Measurements from ENCODE around the gene HSD3B7. TPM values are rescaled to one million over a fixed set of nuclear protein-coding genes. Genes with fewer than 3 reads are reported as not detected.

Gene HSD3B7
- total RNA-seq, 2 experiments from 2014 or later = 2.4 to 3.3 TPM

DNA sequence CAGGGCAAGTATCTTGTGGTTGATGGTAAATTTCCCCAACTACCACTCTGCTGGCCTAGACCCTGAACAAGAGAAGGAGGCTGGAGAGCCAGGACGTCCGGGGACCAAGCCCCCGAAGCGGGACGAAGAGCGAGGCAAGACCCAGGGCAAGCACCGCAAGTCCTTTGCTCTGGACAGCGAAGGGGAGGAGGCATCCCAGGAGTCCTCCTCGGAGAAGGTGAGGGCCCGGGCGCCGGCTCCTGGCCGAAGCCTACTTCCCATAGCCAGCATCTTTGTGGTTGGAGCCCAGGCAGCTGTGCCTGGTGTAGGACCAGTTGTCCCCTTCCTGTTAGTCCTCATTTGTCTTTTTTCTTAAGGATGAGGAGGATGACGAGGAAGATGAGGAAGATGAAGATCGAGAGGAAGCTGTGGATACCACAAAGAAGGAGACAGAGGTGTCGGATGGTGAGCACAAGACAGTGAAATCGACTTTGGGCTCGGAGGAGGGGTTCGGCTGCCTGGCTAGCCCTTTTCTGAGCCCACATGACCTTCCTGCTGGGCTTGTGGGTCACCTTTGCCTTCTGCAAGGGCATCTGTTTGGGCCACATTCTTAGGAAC is 15.7 kb upstream of the HSD3B7 start:
- no peak overlapping the region for H2AFZ ChIP-seq (ENCODE audit: low read length)
- H4K20me1 ChIP-seq (ENCODE audit: insufficient read depth, low read length) = no peaks in the 10 kb centered on the region; the same call in 1 of the 2 replicates
- no peaks in the 10 kb centered on the region for H3K79me2 ChIP-seq (ENCODE audit: insufficient read depth, low read depth, low read length)
- POLR2A ChIA-PET = no interaction called here
- DNase-seq (ENCODE audit: low spot score) = no peak
- H3K27ac ChIP-seq (ENCODE audit: low read depth, low read length, poor library complexity, severe bottlenecking) = no peak overlapping the region
- intact Hi-C loops (cut with micrococcal nuclease; ENCODE audit: unreplicated experiment) = no loop called here
- H3K4me1 ChIP-seq (ENCODE audit: insufficient read depth, low read length, poor library complexity, severe bottlenecking) = no peaks in the 10 kb centered on the region
- TF ChIP-seq, protein P1, sequence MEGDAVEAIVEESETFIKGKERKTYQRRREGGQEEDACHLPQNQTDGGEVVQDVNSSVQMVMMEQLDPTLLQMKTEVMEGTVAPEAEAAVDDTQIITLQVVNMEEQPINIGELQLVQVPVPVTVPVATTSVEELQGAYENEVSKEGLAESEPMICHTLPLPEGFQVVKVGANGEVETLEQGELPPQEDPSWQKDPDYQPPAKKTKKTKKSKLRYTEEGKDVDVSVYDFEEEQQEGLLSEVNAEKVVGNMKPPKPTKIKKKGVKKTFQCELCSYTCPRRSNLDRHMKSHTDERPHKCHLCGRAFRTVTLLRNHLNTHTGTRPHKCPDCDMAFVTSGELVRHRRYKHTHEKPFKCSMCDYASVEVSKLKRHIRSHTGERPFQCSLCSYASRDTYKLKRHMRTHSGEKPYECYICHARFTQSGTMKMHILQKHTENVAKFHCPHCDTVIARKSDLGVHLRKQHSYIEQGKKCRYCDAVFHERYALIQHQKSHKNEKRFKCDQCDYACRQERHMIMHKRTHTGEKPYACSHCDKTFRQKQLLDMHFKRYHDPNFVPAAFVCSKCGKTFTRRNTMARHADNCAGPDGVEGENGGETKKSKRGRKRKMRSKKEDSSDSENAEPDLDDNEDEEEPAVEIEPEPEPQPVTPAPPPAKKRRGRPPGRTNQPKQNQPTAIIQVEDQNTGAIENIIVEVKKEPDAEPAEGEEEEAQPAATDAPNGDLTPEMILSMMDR (conservative IDR thresholded peaks at IDR 0.05; ENCODE audit: low read length) = no peak
- TF ChIP-seq EZH2phosphoT487 (IDR thresholded peaks at IDR 0.05; ENCODE audit: borderline replicate concordance, low read depth, low read length) = no peak
- no TSS peak for BruUV-seq (replicated peaks)
- no peaks in the 10 kb centered on the region for H3K9me2 ChIP-seq (ENCODE audit: insufficient read depth, low read length)
- CTCF ChIA-PET (ENCODE audit: unreplicated experiment) = no interaction called here
- no peak overlapping the region for H3K4me3 ChIP-seq (ENCODE audit: low read depth, low read length, poor library complexity, severe bottlenecking)
- H3K4me2 ChIP-seq (ENCODE audit: low read length) = no peak overlapping the region
- H3K36me3 ChIP-seq (ENCODE audit: insufficient read depth, low read length) = peaks cover 95% of the 10 kb centered on the region
- H3K9me3 ChIP-seq (ENCODE audit: low read length) = no peaks in the 10 kb centered on the region

DNA sequence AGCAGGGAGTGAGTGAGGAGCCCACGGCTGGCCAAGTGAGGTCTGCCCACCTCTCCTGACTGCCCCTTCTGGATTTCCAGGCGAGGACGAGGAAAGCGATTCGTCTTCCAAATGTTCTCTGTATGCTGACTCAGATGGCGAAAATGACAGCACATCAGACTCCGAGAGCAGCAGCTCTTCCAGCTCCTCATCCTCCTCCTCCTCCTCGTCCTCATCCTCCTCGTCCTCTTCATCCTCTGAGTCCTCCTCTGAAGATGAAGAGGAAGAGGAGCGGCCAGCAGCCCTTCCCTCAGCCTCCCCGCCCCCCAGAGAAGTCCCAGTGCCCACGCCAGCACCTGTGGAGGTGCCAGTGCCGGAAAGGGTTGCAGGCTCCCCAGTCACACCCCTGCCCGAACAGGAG is 13.7 kb upstream of the HSD3B7 start:
- Histone ChIP-seq H3K9me2 (ENCODE audit: insufficient read depth, low read length) (no peaks in the 10 kb centered on the region), H3K9me3 (ENCODE audit: low read length) (no peaks in the 10 kb centered on the region), H3K4me1 (ENCODE audit: insufficient read depth, low read length, poor library complexity, severe bottlenecking) (no peaks in the 10 kb centered on the region), H3K79me2 (ENCODE audit: insufficient read depth, low read depth, low read length) (no peaks in the 10 kb centered on the region), H3K27ac (ENCODE audit: low read depth, low read length, poor library complexity, severe bottlenecking) (no peak overlapping the region), H3K4me2 (ENCODE audit: low read length) (no peak overlapping the region), H3K36me3 (ENCODE audit: insufficient read depth, low read length) (peaks cover 94% of the 10 kb centered on the region), H4K20me1 (ENCODE audit: insufficient read depth, low read length) (no peaks in the 10 kb centered on the region), H3K4me3 (ENCODE audit: low read depth, low read length, poor library complexity, severe bottlenecking) (no peak overlapping the region), H2AFZ (ENCODE audit: low read length) (no peak overlapping the region)
- CTCF ChIA-PET (ENCODE audit: unreplicated experiment) = no interaction called here
- intact Hi-C loops (cut with micrococcal nuclease; ENCODE audit: unreplicated experiment) = no loop called here
- POLR2A ChIA-PET = interaction anchor here (0.6 kb wide), 1 partner anchor 251 kb away, joined by 4 read pairs; no protein-coding TSS in a partner anchor
- no TSS peak for BruUV-seq (replicated peaks)
- DNase-seq (ENCODE audit: low spot score) = no peak
- TF ChIP-seq EZH2phosphoT487 (IDR thresholded peaks at IDR 0.05; ENCODE audit: borderline replicate concordance, low read depth, low read length) = no peak
- TF ChIP-seq, protein P1 (conservative IDR thresholded peaks at IDR 0.05; ENCODE audit: low read length) = no peak

DNA sequence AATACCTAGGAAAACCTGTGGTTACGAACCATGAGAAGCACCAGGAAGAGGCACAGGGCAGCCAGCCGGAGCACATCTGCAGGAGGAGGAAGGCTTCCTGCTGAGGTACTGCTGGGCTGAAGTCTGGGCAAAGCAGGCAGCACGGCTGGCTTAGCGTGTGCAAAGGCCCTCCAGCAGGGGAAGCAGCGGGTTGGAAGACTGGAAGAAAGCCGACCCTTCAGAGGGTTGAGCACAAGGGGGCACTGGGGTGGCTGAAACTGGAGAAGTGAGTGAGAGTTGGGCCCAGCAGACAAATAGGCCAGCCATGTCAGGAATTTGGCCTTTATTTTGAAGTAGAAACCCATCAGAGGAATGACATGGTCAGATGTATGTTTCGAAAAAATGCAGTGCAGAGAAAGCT is 12.1 kb upstream of the HSD3B7 start:
- H3K4me2 ChIP-seq (ENCODE audit: low read length) = no peak overlapping the region
- TF ChIP-seq, protein P1 (conservative IDR thresholded peaks at IDR 0.05; ENCODE audit: low read length) = no peak
- TF ChIP-seq EZH2phosphoT487 (IDR thresholded peaks at IDR 0.05; ENCODE audit: borderline replicate concordance, low read depth, low read length) = no peak
- no peak overlapping the region for H2AFZ ChIP-seq (ENCODE audit: low read length)
- CTCF ChIA-PET (ENCODE audit: unreplicated experiment) = no interaction called here
- no peaks in the 10 kb centered on the region for H3K79me2 ChIP-seq (ENCODE audit: insufficient read depth, low read depth, low read length)
- no peak overlapping the region for H3K27ac ChIP-seq (ENCODE audit: low read depth, low read length, poor library complexity, severe bottlenecking)
- no peak overlapping the region for H3K4me3 ChIP-seq (ENCODE audit: low read depth, low read length, poor library complexity, severe bottlenecking)
- H4K20me1 ChIP-seq (ENCODE audit: insufficient read depth, low read length) = no peaks in the 10 kb centered on the region
- BruUV-seq (replicated peaks) = no TSS peak
- H3K36me3 ChIP-seq (ENCODE audit: insufficient read depth, low read length) = peaks cover 95% of the 10 kb centered on the region
- POLR2A ChIA-PET = no interaction called here
- no peak for DNase-seq (ENCODE audit: low spot score)
- H3K9me2 ChIP-seq (ENCODE audit: insufficient read depth, low read length) = no peaks in the 10 kb centered on the region
- H3K4me1 ChIP-seq (ENCODE audit: insufficient read depth, low read length, poor library complexity, severe bottlenecking) = no peaks in the 10 kb centered on the region
- intact Hi-C loops (cut with micrococcal nuclease; ENCODE audit: unreplicated experiment) = no loop called here
- no peaks in the 10 kb centered on the region for H3K9me3 ChIP-seq (ENCODE audit: low read length)

All from OCI-LY7 (cell line).